K562 (cell line): ENCODE results near the gene LRFN2. TPM values are rescaled to one million over a fixed set of nuclear protein-coding genes. Genes with fewer than 3 reads are reported as not detected.

Source experiments
- ATAC-seq: fragments of 200-7000 bp; cut with Tn5 transposase; 3 replicates; pipeline ENCODE4 v1.9.1; 2020; ENCODE audit warnings: moderate library complexity
- BruUV-seq: library from RNA; stranded (reverse); fragments of 400-500 nt; replicated peaks from 2 replicates; lab custom pipeline; 2021; lab: Mats Ljungman, UMichigan
- CTCF ChIA-PET: fragments of 300-600 bp; formaldehyde crosslinking; extraction: SDS; loops from one replicate; lab custom pipeline; 2021; ENCODE audit warnings: low intra/inter-chr PET ratio; lab: Yijun Ruan, JAX
- POLR2A ChIA-PET: fragments of 300-600, 350-650 bp; sonication (Branson Sonifier 250); formaldehyde crosslinking; extraction: SDS; loops from one replicate; lab custom pipeline; 2021; ENCODE audit warnings: antibody characterized with exemption, inconsistent platforms; lab: Yijun Ruan, JAX
- DNase-seq, 4 experiments: peaks; one replicate each; pipeline versions ENCODE4 v3.0.0 to v3.0.0-alpha.2; 2011 to 2018; ENCODE audit warnings: low spot score in 3 of 4, mixed read lengths in 3 of 4; ENCODE audit errors: extremely low read depth in 1 of 4
- FAIRE-seq: peaks from 2 replicates; lab custom pipeline; 2011; peaks lifted over from hg19 to GRCh38; lab: Jason Lieb, UNC
- H2AFZ ChIP-seq: 2 replicates; pipeline ENCODE4 v1.6.0; 2011; ENCODE audit warnings: low read depth, low read length, control low read depth, inconsistent platforms
- H3K27ac ChIP-seq: fragments of 200-600 bp; 3 replicates; pipeline ENCODE4 v1.8.0; 2011; ENCODE audit warnings: low read depth, mild to moderate bottlenecking, control low read depth, inconsistent platforms, low read length, moderate library complexity, mixed read lengths; ENCODE audit errors: extremely low read depth
- H3K27me3 ChIP-seq, 2 experiments: fragments of 300-600 bp in 1 of 2; 2 replicates in 1 of 2; 3 replicates in 1 of 2; pipeline versions ENCODE4 v1.6.0 to v1.8.0; 2011; ENCODE audit warnings: inconsistent platforms in 2 of 2, low read length in 2 of 2, mild to moderate bottlenecking in 1 of 2, mixed read lengths in 1 of 2, moderate library complexity in 1 of 2; ENCODE audit not compliant: control insufficient read depth in 2 of 2, insufficient read depth in 2 of 2
- H3K36me3 ChIP-seq: fragments of 300-600 bp; 3 replicates; pipeline ENCODE4 v1.8.0; 2011; ENCODE audit warnings: mild to moderate bottlenecking, low read length, inconsistent platforms; ENCODE audit not compliant: control insufficient read depth, insufficient read depth
- H3K4me1 ChIP-seq, 2 experiments: fragments of 200-600 bp in 1 of 2; replicated peaks in 1 of 2; 2 replicates in 1 of 2; 3 replicates in 1 of 2; pipeline versions ENCODE4 v1.5.1 to v1.8.0; 2011; ENCODE audit warnings: inconsistent platforms in 2 of 2, low read length in 2 of 2, mild to moderate bottlenecking in 1 of 2, mixed read lengths in 1 of 2, moderate library complexity in 1 of 2; ENCODE audit not compliant: control insufficient read depth in 2 of 2, insufficient read depth in 2 of 2
- H3K4me2 ChIP-seq: 2 replicates; pipeline ENCODE4 v1.6.1; 2011; ENCODE audit warnings: low read length, control low read depth, inconsistent platforms, mixed read lengths; ENCODE audit not compliant: insufficient read depth
- H3K4me3 ChIP-seq: fragments of 200-600 bp; sonication (generic), shearing (Covaris generic); 2 replicates; pipeline ENCODE4 v1.5.1; 2016; ENCODE audit warnings: control low read depth, inconsistent platforms
- H3K79me2 ChIP-seq: fragments of 200-600 bp; 3 replicates; pipeline ENCODE4 v1.8.0; 2011; ENCODE audit warnings: low read length, inconsistent platforms; ENCODE audit not compliant: control insufficient read depth, insufficient read depth
- H3K9ac ChIP-seq, 2 experiments: 2 replicates each; pipeline versions ENCODE4 v1.6.0 to v1.6.1; 2011; ENCODE audit warnings: low read depth in 2 of 2, low read length in 2 of 2, control low read depth in 1 of 2, inconsistent platforms in 1 of 2, mild to moderate bottlenecking in 1 of 2, mixed read lengths in 1 of 2; ENCODE audit not compliant: insufficient read depth in 1 of 2
- H3K9me1 ChIP-seq: one replicate; pipeline ENCODE4 v1.6.0; 2011; ENCODE audit warnings: inconsistent platforms, mild to moderate bottlenecking, low read length, moderate library complexity; ENCODE audit not compliant: control insufficient read depth, insufficient read depth
- H3K9me3 ChIP-seq: replicated peaks from 2 replicates; pipeline ENCODE4 v1.5.1; 2011; ENCODE audit warnings: low read depth, low read length, inconsistent platforms; ENCODE audit not compliant: control insufficient read depth, insufficient read depth
- H4K20me1 ChIP-seq: replicated peaks from 2 replicates; pipeline ENCODE4 v1.6.1; 2011; ENCODE audit warnings: low read length, inconsistent platforms, mixed read lengths; ENCODE audit not compliant: control insufficient read depth, insufficient read depth
- MEF2D ChIP-seq: conservative IDR thresholded peaks from 2 replicates; pipeline ENCODE4 v1.6.1; 2016; ENCODE audit warnings: low read depth, missing genetic modification characterization, missing compliant biosample characterization
- MITF ChIP-seq: IDR thresholded peaks from 2 replicates; pipeline ENCODE4 v1.6.1; 2014; ENCODE audit warnings: antibody characterized with exemption
- MXI1 ChIP-seq: IDR thresholded peaks from 2 replicates; pipeline ENCODE4 v1.6.1; 2011; ENCODE audit warnings: low read depth, mild to moderate bottlenecking, improper control_type of control experiment, low read length
- PYGO2 ChIP-seq: fragments of 450-650 bp; IDR thresholded peaks from 2 replicates; pipeline ENCODE4 v1.6.1; 2016; ENCODE audit warnings: mild to moderate bottlenecking, missing genetic modification characterization, moderate library complexity, missing compliant biosample characterization
- SIN3A ChIP-seq, 2 experiments: fragments of 150-350 bp in 1 of 2; IDR thresholded peaks; 2 replicates each; pipeline ENCODE4 v1.6.1; 2011 to 2016; ENCODE audit warnings: borderline replicate concordance in 2 of 2, low read depth in 2 of 2, low read length in 2 of 2, mild to moderate bottlenecking in 2 of 2, moderate library complexity in 2 of 2; ENCODE audit not compliant: control insufficient read depth in 1 of 2
- SIN3B ChIP-seq: fragments of 450-650 bp; IDR thresholded peaks from 2 replicates; pipeline ENCODE4 v1.6.1; 2017; ENCODE audit warnings: low read depth, mild to moderate bottlenecking, moderate library complexity
- SMAD3 ChIP-seq: fragments of 450-650 bp; formaldehyde crosslinking; conservative IDR thresholded peaks from 2 replicates; pipeline ENCODE4 v1.4.0; 2020; ENCODE audit warnings: mild to moderate bottlenecking
- TCF7L2 ChIP-seq: fragments of 150-350 bp; IDR thresholded peaks from 2 replicates; pipeline ENCODE4 v1.6.1; 2016; ENCODE audit warnings: low read depth, mild to moderate bottlenecking, low read length, moderate library complexity
- ZBTB8A ChIP-seq: fragments of 450-650 bp; IDR thresholded peaks from 2 replicates; pipeline ENCODE4 v1.6.1; 2018; ENCODE audit warnings: mild to moderate bottlenecking, moderate library complexity; ENCODE audit not compliant: partially characterized antibody
- ZHX1 ChIP-seq: fragments of 150-350 bp; conservative IDR thresholded peaks from 2 replicates; pipeline ENCODE4 v1.6.1; 2014; ENCODE audit warnings: low read length
- ZKSCAN3 ChIP-seq: fragments of 250-450 bp; sonication (Bioruptor Pico); IDR thresholded peaks from 2 replicates; pipeline ENCODE4 v1.4.0; 2020
- WGBS: fragments of 100-300 bp; shearing (Covaris generic); methylation state at CpG from one replicate; pipeline ENCODE4 v1.1.6; 2016; ENCODE audit warnings: low coverage, mixed read lengths; ENCODE audit not compliant: insufficient coverage; ENCODE audit errors: missing lambda C conversion rate; 5-methylcytosine and 5-hydroxymethylcytosine counted together
- in situ Hi-C: fragments of 300-500 bp; cut with MboI; formaldehyde crosslinking; loops from 4 replicates; pipeline ENCODE4 v1.15.0; 2018; ENCODE audit warnings: inconsistent platforms, mixed read lengths
- intact Hi-C: fragments of 100-400 bp; cut with micrococcal nuclease; formaldehyde crosslinking; loops from 2 replicates; pipeline ENCODE4 v1.14.2; 2022
- polyA plus RNA-seq, 8 experiments: library from polyadenylated mRNA; depleted of rRNA in 4 of 8; stranded (reverse) in 5 of 8; unstranded in 3 of 8; fragments of >200 nt; fragmentation: Nextera tagmentation in 2 of 8; fragmentation: Illumina TruSeq in 1 of 8; extraction: Ambion mirVana in 2 of 8; extraction: Trizol in 1 of 8; gene quantifications; 2 replicates each; pipeline versions ENCODE4 v1.2.1 to v1.2.3, GENCODE V29; 2011 to 2014; ENCODE audit warnings: inconsistent platforms in 1 of 8, missing spikeins in 1 of 8
- total RNA-seq, 7 experiments: library from RNA; depleted of rRNA in 6 of 7; stranded (reverse); fragments of >200 nt in 6 of 7; fragmentation: Illumina TruSeq in 2 of 7; extraction: Trizol in 2 of 7; gene quantifications; 2 replicates each; pipeline versions ENCODE4 v1.2.1 to v1.2.3, GENCODE V29; 2011 to 2021; ENCODE audit warnings: low replicate concordance in 1 of 7

The LRFN2 gene
- total and polyA plus RNA-seq, 9 of the 15 experiments (the other 6 are each of a cell fraction or from before 2014, with no cell fraction given) = not detected

DNA sequence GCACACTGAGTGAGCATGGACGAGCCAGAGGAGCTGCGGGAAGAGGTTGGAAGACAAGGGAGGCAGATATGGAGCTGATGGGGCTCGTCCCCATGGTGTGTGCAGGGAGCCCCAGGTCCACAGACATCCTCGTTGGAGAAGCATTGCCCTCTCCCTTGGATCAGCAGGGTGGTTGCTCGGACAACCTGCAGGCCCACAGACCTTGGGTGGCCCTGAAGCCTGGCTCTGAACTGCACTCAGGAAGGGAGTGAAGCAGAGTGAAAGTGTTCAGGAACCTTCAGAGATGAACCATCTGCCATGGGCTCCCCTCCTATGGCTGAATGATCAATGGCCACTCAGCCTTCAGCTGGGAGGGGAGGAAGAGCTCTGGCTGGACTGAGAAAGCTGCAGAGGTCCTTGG is 43.3 kb upstream of the LRFN2 start:
- Histone ChIP-seq H3K9ac (no peak overlapping the region), H2AFZ (no peak overlapping the region), H3K36me3 (no peaks in the 10 kb centered on the region), H3K4me3 (no peak overlapping the region), H4K20me1 (no peaks in the 10 kb centered on the region; the same call in 1 of the 2 replicates), H3K9me3 (no peaks in the 10 kb centered on the region), H3K4me2 (no peak overlapping the region), H3K9me1 (no peaks in the 10 kb centered on the region), H3K27me3 (peaks cover 0 to 11% of the 10 kb centered on the region in 2 experiments; a peak in 3 of 5 replicates), H3K27ac (no peak overlapping the region), H3K79me2 (no peaks in the 10 kb centered on the region), H3K4me1 (no peaks in the 10 kb centered on the region)
- TF ChIP-seq MXI1 = no peak
- no peak for TF ChIP-seq ZKSCAN3 (CRISPR knock-in tag)
- TF ChIP-seq SIN3B = no peak
- ChIA-PET CTCF (no interaction called here), POLR2A (no interaction called here)
- in situ Hi-C loops (no loop called here), intact Hi-C loops (no loop called here)
- no peak for ATAC-seq
- WGBS = 4% methylated on average over 3 of the region's 5 CpGs
- FAIRE-seq = no peak
- BruUV-seq = no TSS peak
- no peak for DNase-seq

DNA sequence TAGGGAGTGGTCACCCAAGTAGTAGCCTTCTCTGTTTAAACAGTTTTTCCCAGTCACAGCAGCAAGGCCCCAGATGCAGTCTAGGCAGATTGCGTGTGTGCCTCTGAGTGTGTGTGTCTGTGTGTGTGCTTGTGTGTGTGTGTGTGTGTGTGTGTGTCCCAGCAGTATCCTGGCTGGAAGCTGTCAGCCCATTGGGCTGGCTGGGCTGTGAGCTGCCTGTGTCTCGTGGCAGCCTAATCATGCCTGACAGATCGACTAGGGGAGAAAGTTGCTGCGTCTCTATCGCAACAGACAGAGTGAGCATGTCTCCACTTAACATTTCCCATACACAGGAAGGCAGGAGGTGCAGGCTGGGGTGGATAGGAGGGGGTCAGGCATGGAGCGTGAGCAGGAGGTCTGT is 42.9 kb upstream of the LRFN2 start:
- no peak overlapping the region for H3K9ac ChIP-seq
- intact Hi-C loops = no loop called here
- no peaks in the 10 kb centered on the region for H3K79me2 ChIP-seq
- no peaks in the 10 kb centered on the region for H3K9me3 ChIP-seq
- in situ Hi-C loops = no loop called here
- H3K4me1 ChIP-seq = no peaks in the 10 kb centered on the region
- no peak overlapping the region for H3K4me3 ChIP-seq
- no peak overlapping the region for H2AFZ ChIP-seq
- H3K27me3 ChIP-seq = peaks cover 0 to 11% of the 10 kb centered on the region in 2 experiments; a peak in 3 of 5 replicates
- 0% methylated on average over 6 of the region's 6 CpGs for WGBS
- H3K27ac ChIP-seq = no peak overlapping the region
- FAIRE-seq (no peak), DNase-seq (no peak), ATAC-seq (no peak)
- no peaks in the 10 kb centered on the region for H3K9me1 ChIP-seq
- ChIA-PET CTCF (no interaction called here), POLR2A (no interaction called here)
- no peak overlapping the region for H3K4me2 ChIP-seq
- no peaks in the 10 kb centered on the region; the same call in 1 of the 2 replicates for H4K20me1 ChIP-seq
- TF ChIP-seq PYGO2 (no peak), ZBTB8A (no peak), SIN3A (IDR thresholded peaks at IDR 0.05; ENCODE audit: borderline replicate concordance in 2 of 2, control insufficient read depth in 1 of 2, low read depth in 2 of 2, low read length in 2 of 2) (no peak), TCF7L2 (no peak), MITF (no peak), ZHX1 (no peak), MEF2D (tag) (no peak), SMAD3 (no peak)
- H3K36me3 ChIP-seq = no peaks in the 10 kb centered on the region
- no TSS peak for BruUV-seq
